ENCODE data around the gene SLC9A9.

Gene SLC9A9

GRCh38 chr3:143333367-143333766 lies 514.9 kb downstream of the SLC9A9 start:
- peaks cover 5% of the 10 kb centered on the region for H3K4me1 ChIP-seq (ENCODE audit: control insufficient read depth, insufficient read depth, low read length)
- H3K9me3 ChIP-seq (ENCODE audit: control insufficient read depth, low read length): no peaks in the 10 kb centered on the region
- H3K36me3 ChIP-seq (ENCODE audit: control insufficient read depth, insufficient read depth, low read length): no peaks in the 10 kb centered on the region
- no peak overlapping the region for H3K9ac ChIP-seq (ENCODE audit: low read length)
- no peaks in the 10 kb centered on the region for H3K27me3 ChIP-seq (ENCODE audit: control insufficient read depth, insufficient read depth, low read length)
- no peak overlapping the region for H3K4me3 ChIP-seq (ENCODE audit: low read length)

- no peaks in the 10 kb centered on the region for H3K4me1 ChIP-seq (ENCODE audit: control insufficient read depth, insufficient read depth, low read length)
These were observed 516.2 kb downstream of the SLC9A9 start for GRCh38 chr3:143332026-143332425.

GRCh38 chr3:143331350-143331749 lies 516.9 kb downstream of the SLC9A9 start:
- Histone ChIP-seq H3K4me1 (ENCODE audit: control insufficient read depth, insufficient read depth, low read length) (no peaks in the 10 kb centered on the region), H3K36me3 (ENCODE audit: control insufficient read depth, insufficient read depth, low read length) (no peaks in the 10 kb centered on the region), H3K27me3 (ENCODE audit: control insufficient read depth, insufficient read depth, low read length) (no peaks in the 10 kb centered on the region), H3K9ac (ENCODE audit: low read length) (no peak overlapping the region), H3K9me3 (ENCODE audit: control insufficient read depth, low read length) (no peaks in the 10 kb centered on the region), H3K4me3 (ENCODE audit: low read length) (no peak overlapping the region)

More at GRCh38 chr3:143332026-143332425, 516.2 kb downstream of the SLC9A9 start:
- Histone ChIP-seq H3K36me3 (ENCODE audit: control insufficient read depth, insufficient read depth, low read length) (no peaks in the 10 kb centered on the region), H3K9me3 (ENCODE audit: control insufficient read depth, low read length) (no peaks in the 10 kb centered on the region), H3K9ac (ENCODE audit: low read length) (no peak overlapping the region), H3K4me3 (ENCODE audit: low read length) (no peak overlapping the region), H3K27me3 (ENCODE audit: control insufficient read depth, insufficient read depth, low read length) (no peaks in the 10 kb centered on the region)

GRCh38 chr3:143330296-143330868 lies 517.9 kb downstream of the SLC9A9 start:
- no peaks in the 10 kb centered on the region for H3K4me1 ChIP-seq (ENCODE audit: control insufficient read depth, insufficient read depth, low read length)
- no peaks in the 10 kb centered on the region for H3K36me3 ChIP-seq (ENCODE audit: control insufficient read depth, insufficient read depth, low read length)
- H3K9me3 ChIP-seq (ENCODE audit: control insufficient read depth, low read length): no peaks in the 10 kb centered on the region
- no peak overlapping the region for H3K4me3 ChIP-seq (ENCODE audit: low read length)
- H3K9ac ChIP-seq (ENCODE audit: low read length): no peak overlapping the region
- no peaks in the 10 kb centered on the region for H3K27me3 ChIP-seq (ENCODE audit: control insufficient read depth, insufficient read depth, low read length)

GRCh38 chr3:143329567-143330211 lies 518.6 kb downstream of the SLC9A9 start:
- Histone ChIP-seq H3K4me3 (ENCODE audit: low read length) (no peak overlapping the region), H3K9me3 (ENCODE audit: control insufficient read depth, low read length) (no peaks in the 10 kb centered on the region), H3K27me3 (ENCODE audit: control insufficient read depth, insufficient read depth, low read length) (no peaks in the 10 kb centered on the region), H3K36me3 (ENCODE audit: control insufficient read depth, insufficient read depth, low read length) (no peaks in the 10 kb centered on the region), H3K4me1 (ENCODE audit: control insufficient read depth, insufficient read depth, low read length) (no peaks in the 10 kb centered on the region), H3K9ac (ENCODE audit: low read length) (no peak overlapping the region)

GRCh38 chr3:143328451-143328850 lies 519.8 kb downstream of the SLC9A9 start:
- no peaks in the 10 kb centered on the region for H3K27me3 ChIP-seq (ENCODE audit: control insufficient read depth, insufficient read depth, low read length)
- H3K9me3 ChIP-seq (ENCODE audit: control insufficient read depth, low read length): no peaks in the 10 kb centered on the region
- no peak overlapping the region for H3K9ac ChIP-seq (ENCODE audit: low read length)
- H3K4me3 ChIP-seq (ENCODE audit: low read length): no peak overlapping the region
- no peaks in the 10 kb centered on the region for H3K36me3 ChIP-seq (ENCODE audit: control insufficient read depth, insufficient read depth, low read length)
- H3K4me1 ChIP-seq (ENCODE audit: control insufficient read depth, insufficient read depth, low read length): no peaks in the 10 kb centered on the region

- Histone ChIP-seq H3K27me3 (ENCODE audit: control insufficient read depth, insufficient read depth, low read length) (no peaks in the 10 kb centered on the region), H3K36me3 (ENCODE audit: control insufficient read depth, insufficient read depth, low read length) (no peaks in the 10 kb centered on the region), H3K4me3 (ENCODE audit: low read length) (no peak overlapping the region), H3K9ac (ENCODE audit: low read length) (no peak overlapping the region), H3K9me3 (ENCODE audit: control insufficient read depth, low read length) (no peaks in the 10 kb centered on the region), H3K4me1 (ENCODE audit: control insufficient read depth, insufficient read depth, low read length) (no peaks in the 10 kb centered on the region)
These were observed 521.1 kb downstream of the SLC9A9 start for GRCh38 chr3:143326983-143327778.

- Histone ChIP-seq H3K4me1 (ENCODE audit: control insufficient read depth, insufficient read depth, low read length) (no peaks in the 10 kb centered on the region), H3K9me3 (ENCODE audit: control insufficient read depth, low read length) (no peaks in the 10 kb centered on the region), H3K27me3 (ENCODE audit: control insufficient read depth, insufficient read depth, low read length) (no peaks in the 10 kb centered on the region), H3K9ac (ENCODE audit: low read length) (no peak overlapping the region), H3K36me3 (ENCODE audit: control insufficient read depth, insufficient read depth, low read length) (no peaks in the 10 kb centered on the region), H3K4me3 (ENCODE audit: low read length) (no peak overlapping the region)
These were observed 527.1 kb downstream of the SLC9A9 start for GRCh38 chr3:143321058-143321769.

- no peak overlapping the region for H3K4me3 ChIP-seq (ENCODE audit: low read length)
- H3K36me3 ChIP-seq (ENCODE audit: control insufficient read depth, insufficient read depth, low read length): no peaks in the 10 kb centered on the region
These were observed 532.5 kb downstream of the SLC9A9 start for GRCh38 chr3:143315766-143316165.

GRCh38 chr3:143314251-143315093 lies 533.8 kb downstream of the SLC9A9 start:
- H3K4me3 ChIP-seq (ENCODE audit: low read length): no peak overlapping the region
- H3K9ac ChIP-seq (ENCODE audit: low read length): no peak overlapping the region
- no peaks in the 10 kb centered on the region for H3K4me1 ChIP-seq (ENCODE audit: control insufficient read depth, insufficient read depth, low read length)
- no peaks in the 10 kb centered on the region for H3K36me3 ChIP-seq (ENCODE audit: control insufficient read depth, insufficient read depth, low read length)
- H3K9me3 ChIP-seq (ENCODE audit: control insufficient read depth, low read length): no peaks in the 10 kb centered on the region
- H3K27me3 ChIP-seq (ENCODE audit: control insufficient read depth, insufficient read depth, low read length): no peaks in the 10 kb centered on the region

More at GRCh38 chr3:143315766-143316165, 532.5 kb downstream of the SLC9A9 start:
- no peaks in the 10 kb centered on the region for H3K4me1 ChIP-seq (ENCODE audit: control insufficient read depth, insufficient read depth, low read length)
- H3K9me3 ChIP-seq (ENCODE audit: control insufficient read depth, low read length): no peaks in the 10 kb centered on the region
- H3K9ac ChIP-seq (ENCODE audit: low read length): no peak overlapping the region
- no peaks in the 10 kb centered on the region for H3K27me3 ChIP-seq (ENCODE audit: control insufficient read depth, insufficient read depth, low read length)

- no peak overlapping the region for H3K9ac ChIP-seq (ENCODE audit: low read length)
- H3K27me3 ChIP-seq (ENCODE audit: control insufficient read depth, insufficient read depth, low read length): no peaks in the 10 kb centered on the region
- H3K4me3 ChIP-seq (ENCODE audit: low read length): no peak overlapping the region
- H3K9me3 ChIP-seq (ENCODE audit: control insufficient read depth, low read length): no peaks in the 10 kb centered on the region
- no peaks in the 10 kb centered on the region for H3K36me3 ChIP-seq (ENCODE audit: control insufficient read depth, insufficient read depth, low read length)
- no peaks in the 10 kb centered on the region for H3K4me1 ChIP-seq (ENCODE audit: control insufficient read depth, insufficient read depth, low read length)
These were observed 534.4 kb downstream of the SLC9A9 start for GRCh38 chr3:143313893-143314188.
